Lower leg skin (tissue), 3 donors: ENCODE results near the gene TRMT2A.

Experiments used
- POLR2A ChIP-seq, 2 donors: fragments of 450-650 bp; IDR thresholded peaks; one replicate each; pipeline ENCODE4 v1.6.1; 2016 to 2017; ENCODE audit warnings: antibody characterized with exemption in 2 of 2, mild to moderate bottlenecking in 1 of 2, moderate library complexity in 1 of 2
- TF ChIP-seq, protein P1 (sequence below), 3 donors: fragments of 450-650 bp; IDR thresholded peaks; one replicate each; pipeline ENCODE4 v1.5.1; 2016; ENCODE audit warnings: antibody characterized with exemption in 3 of 3, mild to moderate bottlenecking in 3 of 3, moderate library complexity in 2 of 3

- TF ChIP-seq, protein P1, sequence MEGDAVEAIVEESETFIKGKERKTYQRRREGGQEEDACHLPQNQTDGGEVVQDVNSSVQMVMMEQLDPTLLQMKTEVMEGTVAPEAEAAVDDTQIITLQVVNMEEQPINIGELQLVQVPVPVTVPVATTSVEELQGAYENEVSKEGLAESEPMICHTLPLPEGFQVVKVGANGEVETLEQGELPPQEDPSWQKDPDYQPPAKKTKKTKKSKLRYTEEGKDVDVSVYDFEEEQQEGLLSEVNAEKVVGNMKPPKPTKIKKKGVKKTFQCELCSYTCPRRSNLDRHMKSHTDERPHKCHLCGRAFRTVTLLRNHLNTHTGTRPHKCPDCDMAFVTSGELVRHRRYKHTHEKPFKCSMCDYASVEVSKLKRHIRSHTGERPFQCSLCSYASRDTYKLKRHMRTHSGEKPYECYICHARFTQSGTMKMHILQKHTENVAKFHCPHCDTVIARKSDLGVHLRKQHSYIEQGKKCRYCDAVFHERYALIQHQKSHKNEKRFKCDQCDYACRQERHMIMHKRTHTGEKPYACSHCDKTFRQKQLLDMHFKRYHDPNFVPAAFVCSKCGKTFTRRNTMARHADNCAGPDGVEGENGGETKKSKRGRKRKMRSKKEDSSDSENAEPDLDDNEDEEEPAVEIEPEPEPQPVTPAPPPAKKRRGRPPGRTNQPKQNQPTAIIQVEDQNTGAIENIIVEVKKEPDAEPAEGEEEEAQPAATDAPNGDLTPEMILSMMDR (IDR thresholded peaks at IDR 0.05), result no peak
- no peak for TF ChIP-seq POLR2A (IDR thresholded peaks at IDR 0.05)
These were observed 28.3 kb upstream of the TRMT2A start for GRCh38 chr22:20145206-20145831.
